C4-2B (cell line): ENCODE results near the gene PLBD2.

ENCODE experiments used
- CTCF ChIP-seq: fragments of 450-650 bp; conservative IDR thresholded peaks from 2 replicates; pipeline ENCODE4 v1.5.1; 2017; ENCODE audit warnings: mild to moderate bottlenecking
- ZFX ChIP-seq: fragments of 450-650 bp; IDR thresholded peaks from 2 replicates; pipeline ENCODE4 v1.6.1; 2017

- TF ChIP-seq CTCF (no peak), ZFX (no peak)
Measured at GRCh38 chr12:113351089-113351488, 7.3 kb upstream of the PLBD2 start.
